AG04450 (cell line): ENCODE measurements around the gene CYB5R3. TPM values are rescaled to one million over a fixed set of nuclear protein-coding genes. Genes with fewer than 3 reads are reported as not detected.
"Not testable (repeated sequence)": the region's sequence is repeated elsewhere in the genome, so short reads cannot be mapped to it uniquely, and the experiment has no call there.

ENCODE experiments used
- CTCF ChIA-PET: fragments of 300-600, 350-600 bp; formaldehyde crosslinking; extraction: SDS; loops from one replicate; lab custom pipeline; 2022; ENCODE audit warnings: antibody characterized with exemption, inconsistent platforms; lab: Charles Lee
- POLR2A ChIA-PET: fragments of 350-600 bp; formaldehyde crosslinking; extraction: SDS; loops from one replicate; lab custom pipeline; 2021; ENCODE audit warnings: antibody characterized with exemption, inconsistent platforms; lab: Yijun Ruan, JAX
- DNase-seq: peaks from one replicate; pipeline ENCODE4 v3.0.0-alpha.2; 2011; ENCODE audit warnings: low read depth, low spot score
- H3K27ac ChIP-seq: one replicate; pipeline ENCODE4 v1.5.1; 2012; ENCODE audit warnings: low read depth, low read length, control low read depth
- H3K27me3 ChIP-seq: one replicate; pipeline ENCODE4 v1.6.0; 2012; ENCODE audit warnings: low read length; ENCODE audit not compliant: control insufficient read depth, insufficient read depth
- H3K4me3 ChIP-seq: 2 replicates; pipeline ENCODE4 v1.5.1; 2011; ENCODE audit warnings: mild to moderate bottlenecking, low read depth, low read length, control low read depth
- H3K9me3 ChIP-seq: 2 replicates; pipeline ENCODE4 v1.5.1; 2012; ENCODE audit warnings: low read length; ENCODE audit not compliant: control insufficient read depth, insufficient read depth
- CTCF ChIP-seq: IDR thresholded peaks from 2 replicates; pipeline ENCODE4 v1.5.1; 2011; ENCODE audit warnings: low read depth, low read length, control low read depth, inconsistent platforms
- polyA plus RNA-seq: library from polyadenylated mRNA; depleted of rRNA; stranded (reverse); fragments of >200 nt; gene quantifications from 2 replicates; pipeline ENCODE4 v1.2.3, GENCODE V29; 2011

The CYB5R3 gene
- polyA plus RNA-seq, 1 experiment: 110 TPM

DNA sequence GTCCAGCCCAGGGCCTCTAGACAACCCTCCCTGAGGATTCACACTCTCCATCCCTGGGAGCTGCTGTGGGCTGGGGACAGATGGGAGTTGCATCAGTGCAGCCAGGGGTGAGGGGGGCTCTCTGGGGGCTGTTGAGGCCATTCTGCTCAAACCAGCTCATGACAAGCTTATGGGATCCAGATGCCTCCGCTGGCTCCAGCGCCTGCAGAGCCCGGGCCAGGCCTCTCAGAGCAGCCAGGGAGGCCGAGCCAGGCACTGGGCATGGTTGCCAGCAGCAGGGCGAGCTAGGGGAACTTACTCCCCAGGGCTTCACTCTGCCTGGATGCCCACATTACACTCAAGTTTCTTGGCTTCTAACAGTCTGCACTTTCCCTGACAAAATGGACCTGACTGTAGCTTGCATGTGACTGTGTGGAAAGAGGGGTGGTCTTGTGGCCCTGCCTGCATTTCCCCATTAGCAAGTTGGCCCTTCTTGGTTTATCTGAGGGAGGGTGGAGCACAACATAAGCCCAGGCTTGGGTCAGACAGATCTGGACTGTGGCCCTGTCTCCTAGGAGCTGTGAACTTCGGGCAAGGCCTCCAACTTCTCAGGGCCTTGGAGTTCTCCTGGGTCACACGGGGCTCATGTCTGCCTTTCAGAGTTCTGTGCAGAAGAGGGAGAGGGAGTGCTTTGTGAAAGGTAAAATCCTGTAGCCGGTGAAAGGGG, 34.5 kb upstream of the CYB5R3 start:
- ChIA-PET POLR2A (no interaction called here), CTCF (interaction anchor here (0.8 to 1.1 kb wide), 2 partner anchors 125 to 136 kb away, joined by 3 to 4 read pairs; no protein-coding TSS in a partner anchor)
- Histone ChIP-seq H3K27ac (no peak overlapping the region), H3K27me3 (no peaks in the 10 kb centered on the region), H3K9me3 (peaks cover 2% of the 10 kb centered on the region; the same call in 1 of the 2 replicates), H3K4me3 (no peak overlapping the region)
- TF ChIP-seq CTCF: no peak
- DNase-seq: no peak

DNA sequence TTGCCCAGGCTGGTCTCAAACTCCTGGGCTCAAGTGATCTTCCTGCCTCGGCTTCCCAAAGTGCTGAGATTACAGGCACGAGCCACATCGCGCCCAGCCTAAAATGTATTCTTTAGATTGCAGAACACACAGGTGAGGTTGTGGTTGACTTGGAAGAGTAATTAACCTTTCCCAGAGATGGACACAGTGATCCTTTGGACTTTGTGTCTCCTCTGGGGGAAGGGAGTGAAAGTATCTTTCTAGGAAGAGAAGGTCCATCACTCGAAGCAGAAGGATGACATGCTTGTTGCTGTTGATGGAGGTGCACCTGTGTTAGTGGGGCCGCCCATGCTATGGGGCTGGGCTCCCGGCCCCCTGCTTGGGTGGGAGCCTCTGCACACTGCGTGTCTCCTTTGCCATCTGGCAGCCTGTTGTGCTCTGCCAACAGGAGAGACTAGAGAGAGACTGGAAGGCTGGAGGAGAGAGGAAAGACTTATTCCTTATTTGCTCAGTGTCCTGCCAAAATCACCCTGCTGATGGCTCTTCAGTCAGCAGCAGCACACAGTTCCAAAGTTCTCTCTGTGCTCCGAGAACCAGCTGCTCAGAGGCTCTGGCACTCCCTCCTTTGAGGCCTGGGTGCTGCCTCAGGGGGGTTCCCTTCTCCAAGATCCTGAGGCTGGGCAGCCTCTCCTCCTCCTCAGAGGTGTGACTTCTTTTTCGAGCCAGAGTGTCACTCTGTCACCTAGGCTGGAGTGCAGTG, 33.1 kb upstream of the CYB5R3 start:
- Histone ChIP-seq H3K4me3 (no peak overlapping the region), H3K27ac (no peak overlapping the region), H3K9me3 (peaks cover 7% of the 10 kb centered on the region; the same call in 1 of the 2 replicates), H3K27me3 (no peaks in the 10 kb centered on the region)
- CTCF ChIA-PET: no interaction called here
- DNase-seq: no peak
- no peak for TF ChIP-seq CTCF
- POLR2A ChIA-PET: no interaction called here

- Histone ChIP-seq H3K27ac (peak overlapping the region; percentile 87), H3K9me3 (peaks cover 7% of the 10 kb centered on the region; the same call in 1 of the 2 replicates), H3K27me3 (no peaks in the 10 kb centered on the region), H3K4me3 (no peak overlapping the region)
- peak; percentile 68 for DNase-seq
- ChIA-PET POLR2A (interaction anchor here (0.5 to 1.0 kb wide), 2 partner anchors 17 to 112 kb away, joined by 3 to 8 read pairs; no protein-coding TSS in a partner anchor), CTCF (interaction anchor here (1.1 kb wide), 1 partner anchor 139 kb away, joined by 6 read pairs; no protein-coding TSS in a partner anchor)
- TF ChIP-seq CTCF: no peak
These were observed 31.5 kb upstream of the CYB5R3 start for GRCh38 chr22:42680648-42681047.

DNA sequence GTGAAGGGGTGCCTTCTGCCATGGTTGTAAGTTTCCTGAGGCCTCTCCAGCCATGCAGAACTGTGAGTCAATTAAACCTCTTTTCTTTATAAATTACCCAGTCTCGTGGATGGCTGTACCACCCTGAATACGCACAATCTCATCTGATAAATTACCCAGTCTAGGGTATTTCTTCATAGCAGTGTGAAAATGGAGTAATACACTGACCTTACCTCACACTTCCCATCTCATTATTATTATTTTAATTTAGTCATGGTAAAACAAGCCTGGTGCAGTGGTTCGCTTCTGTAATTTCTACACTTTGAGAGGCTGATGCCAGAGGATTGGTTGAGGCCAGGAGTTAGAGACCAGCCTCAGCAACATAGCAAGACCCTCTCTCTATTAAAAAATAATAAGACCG, 30.5 kb upstream of the CYB5R3 start:
- ChIA-PET POLR2A (no interaction called here), CTCF (no interaction called here)
- no peak overlapping the region for H3K4me3 ChIP-seq
- DNase-seq: no peak
- TF ChIP-seq CTCF: no peak
- no peaks in the 10 kb centered on the region for H3K27me3 ChIP-seq
- no peak overlapping the region for H3K27ac ChIP-seq
- H3K9me3 ChIP-seq: peaks cover 7% of the 10 kb centered on the region; the same call in 1 of the 2 replicates

DNA sequence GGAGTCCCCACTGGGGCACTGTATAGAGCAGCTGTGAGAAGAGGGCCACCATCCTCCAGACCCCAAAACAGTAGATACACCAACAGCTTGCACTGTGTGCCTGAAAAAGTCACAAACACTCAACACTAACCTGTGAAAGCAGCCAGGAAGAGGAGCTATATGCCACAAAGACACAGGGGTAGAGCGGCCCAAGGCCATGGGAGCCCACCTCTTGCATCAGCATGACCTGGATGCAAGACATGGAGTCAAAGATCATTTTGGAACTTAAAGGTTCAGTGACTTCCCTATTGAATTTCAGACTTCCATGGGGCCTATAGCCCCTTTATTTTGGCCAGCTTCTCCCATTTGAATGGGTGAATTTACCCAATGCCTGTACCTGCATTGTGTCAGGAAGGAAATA, 29.7 kb upstream of the CYB5R3 start:
- Histone ChIP-seq H3K4me3 (no peak overlapping the region), H3K27me3 (no peaks in the 10 kb centered on the region), H3K9me3 (peaks cover 7% of the 10 kb centered on the region; the same call in 1 of the 2 replicates), H3K27ac (no peak overlapping the region)
- CTCF ChIA-PET: no interaction called here
- no peak for TF ChIP-seq CTCF
- POLR2A ChIA-PET: no interaction called here
- no peak for DNase-seq

GRCh38 chr22:42677936-42678335, 28.7 kb upstream of the CYB5R3 start:
- CTCF ChIA-PET, H3K27me3 ChIP-seq, DNase-seq, H3K27ac ChIP-seq, POLR2A ChIA-PET, H3K4me3 ChIP-seq, H3K9me3 ChIP-seq: not testable (repeated sequence)
